UCSD-AML1 (cell line): Measurements from ENCODE around the gene SIGLEC10.

ENCODE experiments used
- DNase-seq: peaks from one replicate; lab custom pipeline; 2025; ENCODE audit not compliant: unreplicated experiment; lab: John Stamatoyannopoulos, UW

SIGLEC10 gene

DNA sequence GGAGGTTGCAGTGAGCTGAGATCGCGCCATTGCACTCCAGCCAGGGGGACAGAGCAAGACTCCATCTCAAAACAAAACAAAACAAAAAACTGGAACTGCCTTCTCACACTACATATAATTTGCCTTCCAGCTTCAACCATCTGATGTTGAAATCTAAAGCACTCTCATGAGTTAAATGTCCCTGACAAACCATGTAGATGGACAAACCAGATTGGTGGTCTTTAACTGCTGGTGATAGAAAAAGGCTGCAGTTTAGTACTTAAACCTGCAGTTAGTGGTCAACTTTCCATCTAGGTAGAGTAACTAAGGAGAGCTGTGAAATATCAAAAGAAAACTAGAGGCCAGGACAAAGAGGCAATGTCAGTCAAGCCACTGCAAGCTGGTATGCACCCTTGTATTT is 21.3 kb downstream of the SIGLEC10 start:
- no peak for DNase-seq

GRCh38 chr19:51394050-51394836 is 23.2 kb downstream of the SIGLEC10 start:
- peak; percentile 91 for DNase-seq

GRCh38 chr19:51392701-51393100 is 24.7 kb downstream of the SIGLEC10 start:
- DNase-seq = no peak

DNA sequence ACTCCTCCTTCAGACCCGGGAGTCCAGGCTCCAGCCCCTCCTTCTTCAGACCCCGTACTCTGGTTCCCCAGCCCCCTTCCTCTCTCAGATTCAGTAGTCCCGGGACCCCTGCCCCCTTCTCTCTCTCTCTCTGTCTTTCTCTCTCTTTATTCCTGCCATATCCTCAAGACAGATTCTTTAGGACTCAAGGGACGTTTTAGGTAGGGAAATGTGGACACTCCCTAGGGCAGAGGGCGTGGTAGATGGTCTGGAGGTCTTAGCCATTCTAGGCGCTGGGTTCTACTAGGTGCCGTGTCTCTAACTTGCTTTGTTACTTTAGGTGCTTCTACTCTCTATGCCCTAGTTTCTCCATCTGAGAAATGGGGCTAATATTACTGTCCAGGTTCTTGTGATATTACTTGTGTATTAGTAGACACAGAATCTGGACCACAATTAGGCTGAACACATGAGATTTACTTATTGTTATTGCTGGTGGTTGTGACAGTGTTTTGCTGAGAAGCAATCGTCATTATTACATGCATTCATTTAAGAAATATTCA is 26.3 kb downstream of the SIGLEC10 start:
- no peak for DNase-seq

- no peak for DNase-seq
Measured at GRCh38 chr19:51389143-51389542, 28.3 kb downstream of the SIGLEC10 start.

GRCh38 chr19:51387924-51388389 is 29.5 kb downstream of the SIGLEC10 start, which contains the start of gene LIM2:
Gene LIM2, minus strand, starts transcription at chr19:51387974. Its CDS starts 531 bp downstream, at chr19:51387443.
- DNase-seq = no peak

DNA sequence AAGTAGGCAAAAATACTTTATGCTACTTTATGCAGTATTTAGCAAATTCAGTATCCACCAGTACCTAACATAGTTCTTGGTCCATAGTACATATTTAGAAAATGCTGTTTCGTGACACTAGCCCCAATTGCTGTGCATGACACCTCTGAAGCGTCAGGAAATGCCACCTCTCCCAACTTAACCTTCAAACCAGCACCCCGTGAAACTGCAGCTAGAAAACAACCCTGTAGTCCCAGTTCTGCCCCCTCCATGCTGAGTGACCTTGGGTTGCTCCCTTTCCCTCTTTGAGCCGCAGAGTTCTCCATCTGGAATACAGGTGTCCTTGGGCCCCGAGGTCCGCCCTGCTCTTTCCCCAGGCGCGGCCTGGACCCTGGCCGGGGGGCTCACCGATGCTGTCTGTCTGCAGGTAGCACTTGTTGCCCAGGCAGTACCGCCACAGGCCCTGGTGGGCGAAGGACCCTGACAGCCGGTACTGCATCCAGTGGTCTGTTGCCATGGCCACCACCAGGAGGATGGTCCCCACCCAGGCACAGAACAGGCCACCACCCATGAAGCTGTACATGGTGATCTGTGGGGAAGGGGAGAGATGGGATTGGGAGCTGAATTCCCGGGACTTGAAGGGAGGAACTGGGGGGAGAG is 30.4 kb downstream of the SIGLEC10 start:
- no peak for DNase-seq

- no peak for DNase-seq
Measured at GRCh38 chr19:51382004-51382403, 35.4 kb downstream of the SIGLEC10 start.

DNA sequence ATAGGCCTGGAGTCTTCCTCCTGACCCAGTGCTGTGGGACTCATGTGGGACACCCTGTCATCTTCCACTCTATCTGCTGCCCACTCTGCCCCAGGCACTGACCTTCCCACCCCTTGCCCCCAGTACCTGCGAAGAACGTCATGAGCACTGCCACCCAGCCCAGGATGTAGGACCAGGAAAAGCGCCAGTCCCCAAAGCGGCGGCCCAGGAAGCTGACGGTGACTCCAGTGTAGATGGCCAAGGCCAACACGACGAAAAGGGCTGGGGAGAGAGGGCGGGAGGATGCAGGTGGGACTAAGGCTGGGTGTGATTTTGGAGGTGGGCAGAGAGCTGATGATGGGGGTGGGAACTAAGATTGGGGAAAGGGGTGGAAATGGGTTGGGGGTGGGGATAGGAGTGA is 37.1 kb downstream of the SIGLEC10 start:
- no peak for DNase-seq

GRCh38 chr19:51377422-51377821 is 40.0 kb downstream of the SIGLEC10 start:
- DNase-seq = no peak

- DNase-seq = peak; percentile 70
Measured at GRCh38 chr19:51375504-51376221, 41.8 kb downstream of the SIGLEC10 start.

DNA sequence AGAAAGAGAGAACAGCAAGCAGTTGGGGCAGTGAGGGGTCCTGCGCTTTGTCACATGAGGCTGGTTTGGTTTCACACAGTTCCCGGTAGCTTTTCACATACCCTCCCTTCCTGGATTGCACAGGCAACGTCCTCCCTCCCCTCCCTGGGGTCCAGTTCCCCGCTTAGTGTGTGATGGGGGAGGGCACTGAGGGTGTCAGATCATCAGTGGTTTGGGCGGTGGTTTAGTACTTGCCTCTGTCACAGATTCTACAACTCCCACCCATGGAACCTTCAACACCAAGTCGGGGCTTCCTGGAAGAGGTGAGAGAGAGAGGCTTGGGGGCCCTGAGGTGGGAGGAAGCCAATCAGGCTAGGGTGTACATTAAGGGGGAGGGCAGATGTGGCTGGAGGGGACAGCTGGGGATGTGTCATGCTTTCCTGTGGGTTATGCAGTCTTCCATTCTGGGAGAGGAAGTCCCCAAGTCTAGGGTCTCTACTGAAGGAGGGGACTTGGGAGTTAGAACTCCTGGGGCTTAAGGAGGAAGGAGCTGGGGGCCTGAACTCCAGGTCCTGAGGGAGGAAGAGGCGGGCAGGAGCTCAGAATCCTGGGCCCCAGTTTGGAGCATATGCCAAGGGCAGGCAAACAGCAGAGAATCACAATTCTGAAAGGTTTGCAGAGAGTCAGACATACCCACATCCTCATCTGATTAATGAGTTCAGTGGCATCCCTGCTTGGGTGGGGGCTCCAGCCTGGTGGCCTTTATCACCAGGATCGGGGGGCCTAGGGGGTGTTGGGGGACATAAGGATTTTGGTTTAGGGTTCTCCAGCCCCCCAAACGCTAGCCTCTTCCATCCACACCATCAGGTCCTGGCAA is 44.6 kb downstream of the SIGLEC10 start, which contains the start of gene NKG7:
Gene NKG7, minus strand, starts transcription at position 6 of the 856 bp plus-strand sequence. CDS start 119 bp downstream, outside the sequence.
- peak; percentile 81 for DNase-seq

DNA sequence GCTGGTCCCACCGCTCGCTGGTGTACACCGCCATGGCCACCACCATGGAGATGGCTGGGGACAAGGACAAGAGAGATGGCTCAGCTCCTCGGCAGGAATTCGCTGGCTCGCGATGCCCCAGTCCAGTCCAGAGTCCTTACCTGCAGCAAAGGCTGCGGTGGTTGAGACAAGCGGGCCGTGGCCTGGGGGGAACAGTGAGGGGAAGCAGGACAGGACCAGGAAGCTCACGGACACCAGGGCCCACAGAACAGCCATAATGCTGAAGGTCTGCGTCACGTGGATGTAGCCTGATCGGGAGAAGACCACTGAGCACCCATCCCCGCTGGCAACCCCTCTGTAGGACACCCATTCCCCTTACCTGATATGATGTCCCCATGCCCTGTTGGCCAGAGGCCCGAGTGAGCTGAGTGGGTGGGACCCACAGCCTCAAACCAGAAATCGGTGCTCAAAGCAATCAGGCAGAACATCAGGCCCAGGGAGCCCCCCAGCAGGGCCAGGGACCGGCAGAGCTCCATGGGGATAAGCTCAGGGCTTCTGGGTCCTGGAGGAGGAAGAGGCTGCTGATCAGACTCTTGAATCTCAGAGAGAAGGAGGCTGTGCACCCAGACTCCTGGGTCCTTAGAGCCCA is 45.3 kb downstream of the SIGLEC10 start:
- no peak for DNase-seq

DNA sequence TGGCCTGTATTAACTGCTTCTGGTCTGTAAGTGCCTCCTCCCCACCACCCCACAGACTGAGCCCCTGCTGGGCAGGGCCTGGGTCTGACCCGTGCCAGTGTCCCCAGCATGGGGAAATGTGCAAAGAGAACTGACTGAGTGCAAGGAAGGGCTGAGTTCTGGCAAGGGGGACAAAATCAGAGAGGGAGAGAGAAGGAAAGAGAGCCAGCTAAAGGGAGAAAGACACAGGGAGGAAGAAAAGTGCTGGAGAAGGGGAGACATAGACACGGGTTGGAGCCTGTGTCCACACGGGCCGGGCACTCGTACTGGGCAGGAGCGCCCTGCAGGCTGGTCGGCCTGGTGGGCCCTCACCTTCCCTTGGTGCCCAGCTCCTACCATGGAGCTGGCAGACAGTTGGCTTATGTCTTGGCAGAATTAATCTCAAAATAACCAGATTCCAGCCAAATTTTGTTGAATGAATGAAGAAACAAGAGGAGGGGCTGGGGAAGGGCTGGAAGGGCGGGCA is 46.2 kb downstream of the SIGLEC10 start:
- DNase-seq = no peak

GRCh38 chr19:51370230-51370629 is 47.2 kb downstream of the SIGLEC10 start:
- DNase-seq = no peak

DNA sequence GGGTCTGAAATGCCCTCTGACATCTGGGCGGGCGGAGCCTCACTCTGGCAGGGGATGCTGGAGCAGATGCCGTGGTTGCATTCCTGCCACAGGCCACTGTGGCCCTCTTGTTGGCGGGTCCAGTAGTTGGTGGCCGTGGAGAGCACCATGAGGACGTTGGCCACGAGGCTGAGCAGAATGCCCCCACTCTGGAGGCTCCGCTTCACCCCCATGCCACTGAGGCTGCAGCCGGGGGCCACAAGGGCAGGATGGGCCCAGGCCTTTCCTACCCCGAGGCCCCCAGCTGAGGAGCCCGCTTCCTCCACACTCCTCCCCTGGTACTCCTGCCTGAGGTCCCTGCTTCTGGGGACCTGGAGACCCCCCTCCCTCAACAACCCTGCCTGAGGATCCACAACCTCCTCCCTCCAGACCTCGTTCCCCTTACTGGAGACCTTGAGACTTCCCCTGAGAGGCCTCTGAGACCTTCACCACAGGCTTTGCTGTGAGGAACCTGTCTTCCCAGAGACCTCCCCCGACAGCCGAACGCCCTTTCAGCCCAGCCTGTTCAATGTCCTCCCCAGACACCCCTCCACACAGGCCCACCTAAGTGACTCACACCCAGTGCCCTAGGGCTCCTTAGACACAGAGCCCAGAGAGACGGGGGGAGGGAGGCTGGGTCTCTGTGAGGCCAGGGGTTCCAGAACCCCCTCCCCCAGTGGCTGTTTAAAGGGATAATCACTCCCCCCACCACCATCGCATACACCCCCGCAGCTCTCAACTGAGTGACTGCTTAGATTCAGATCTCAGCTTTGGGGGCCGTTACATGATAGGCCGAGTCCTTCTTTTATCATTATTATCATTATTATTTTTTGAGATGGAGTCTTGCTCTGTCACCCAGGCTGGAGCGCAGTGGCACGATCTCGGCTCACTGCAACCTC is 48.8 kb downstream of the SIGLEC10 start, which contains the start of gene CLDND2:
Gene CLDND2, minus strand, starts transcription at position 638 of the 917 bp plus-strand sequence. Its CDS starts 426 bp downstream, at position 212.
- DNase-seq = peak; percentile 43

DNA sequence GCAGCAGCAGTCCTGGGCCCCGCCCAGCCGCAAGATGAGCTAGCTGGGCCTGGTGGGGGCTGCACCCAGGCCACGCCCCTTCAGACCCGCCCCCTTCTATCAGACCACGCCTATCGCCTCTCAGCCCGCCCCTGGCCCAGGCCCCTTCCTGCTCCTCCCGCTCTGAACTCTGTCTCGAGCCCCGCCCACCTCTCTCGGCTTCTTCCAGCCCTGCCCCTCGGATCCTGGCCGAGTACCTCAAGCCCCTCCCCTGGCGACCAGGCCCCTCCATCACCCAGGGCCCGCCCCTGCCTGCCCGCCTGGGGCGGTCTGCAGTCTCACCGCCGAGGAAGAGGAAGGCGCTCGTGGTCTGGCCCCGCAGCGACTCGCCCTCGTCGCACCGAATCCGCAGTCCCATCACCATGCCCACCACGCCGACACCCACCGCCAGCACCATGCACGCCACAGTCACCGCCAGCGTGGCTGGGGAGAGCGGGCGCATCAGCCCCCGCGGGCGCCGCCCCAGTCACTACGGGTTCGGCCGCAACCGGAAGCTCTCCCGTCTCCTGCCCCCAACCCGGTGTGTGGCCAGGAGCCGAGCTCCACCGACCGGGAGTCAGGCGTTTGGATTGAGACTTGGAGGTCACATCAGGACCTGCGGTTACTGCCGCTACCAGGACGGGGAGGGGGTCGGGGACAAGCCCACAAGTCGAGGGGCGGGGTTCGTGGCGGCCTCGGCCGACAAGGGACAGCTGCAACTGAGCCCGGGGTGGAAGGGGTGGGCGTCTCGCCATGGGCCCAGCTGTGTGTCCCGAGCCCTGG is 49.7 kb downstream of the SIGLEC10 start:
- DNase-seq = peak; percentile 99

- DNase-seq = no peak
Measured at GRCh38 chr19:51367255-51367564, 50.2 kb downstream of the SIGLEC10 start.
